GM23248 (cell line): Measurements from ENCODE around the gene ZBED1.
"Not testable (repeated sequence)": the region's sequence is repeated elsewhere in the genome, so short reads cannot be mapped to it uniquely, and the experiment has no call there.

Source experiments
- EZH2 ChIP-seq: fragments of 200-600 bp; sonication (generic); IDR thresholded peaks from 2 replicates; pipeline ENCODE4 v1.6.1; 2018; ENCODE audit warnings: antibody characterized with exemption, mild to moderate bottlenecking; ENCODE audit not compliant: insufficient read depth, poor library complexity, severe bottlenecking
- EZH2phosphoT487 ChIP-seq: fragments of 200-600 bp; sonication (generic); IDR thresholded peaks from 2 replicates; pipeline ENCODE4 v1.6.1; 2018; ENCODE audit warnings: antibody characterized with exemption, moderate library complexity, mild to moderate bottlenecking, low read depth; ENCODE audit not compliant: insufficient read depth

GRCh38 chrX:2534261-2535021 is 33.7 kb upstream of the ZBED1 start:
- not testable (repeated sequence) for TF ChIP-seq EZH2, EZH2phosphoT487
